HepG2 (cell line): ENCODE results near the gene CDH12. TPM values are rescaled to one million over a fixed set of nuclear protein-coding genes. Genes with fewer than 3 reads are reported as not detected.

Source experiments
- ATAC-seq: fragments of 200-7000 bp; cut with Tn5 transposase; 3 replicates; pipeline ENCODE4 v1.9.1; 2020; ENCODE audit warnings: mild to moderate bottlenecking, moderate library complexity
- BruUV-seq: library from RNA; stranded (reverse); fragments of 400-500 nt; replicated peaks from 2 replicates; lab custom pipeline; 2021; lab: Mats Ljungman, UMichigan
- CTCF ChIA-PET: fragments of 300-600 bp; formaldehyde crosslinking; extraction: SDS; loops from one replicate; lab custom pipeline; 2021; ENCODE audit warnings: low total read pairs, inconsistent platforms, low intra/inter-chr PET ratio; lab: Yijun Ruan, JAX
- POLR2A ChIA-PET: fragments of 350-600 bp; sonication (Branson Sonifier 250); formaldehyde crosslinking; loops from one replicate; lab custom pipeline; 2020; ENCODE audit warnings: antibody characterized with exemption, inconsistent platforms; lab: Yijun Ruan, JAX
- DNase-seq: peaks from one replicate; pipeline ENCODE4 v3.0.0-alpha.2; 2015; ENCODE audit warnings: low spot score
- FAIRE-seq: peaks from 3 replicates; lab custom pipeline; 2011; peaks lifted over from hg19 to GRCh38; lab: Jason Lieb, UNC
- H2AFZ ChIP-seq: one replicate; pipeline ENCODE4 v1.6.1; 2011; ENCODE audit warnings: low read length, inconsistent platforms
- H3K27ac ChIP-seq: fragments of 300-600 bp; 3 replicates; pipeline ENCODE4 v1.8.0; 2011; ENCODE audit warnings: mixed run types, mild to moderate bottlenecking, mixed read lengths, low read length, inconsistent platforms; ENCODE audit not compliant: insufficient read depth; ENCODE audit errors: extremely low read length
- H3K27me3 ChIP-seq, 2 experiments: fragments of 200-600 bp in 1 of 2; 2 replicates in 1 of 2; 3 replicates in 1 of 2; pipeline versions ENCODE4 v1.6.0 to v1.8.0; 2011; ENCODE audit warnings: low read length in 2 of 2, mild to moderate bottlenecking in 2 of 2, moderate library complexity in 2 of 2, inconsistent platforms in 1 of 2; ENCODE audit not compliant: insufficient read depth in 2 of 2, control insufficient read depth in 1 of 2
- H3K36me3 ChIP-seq, 2 experiments: fragments of 200-600 bp in 1 of 2; replicated peaks in 1 of 2; 2 replicates in 1 of 2; 3 replicates in 1 of 2; pipeline versions ENCODE4 v1.5.1 to v1.8.0; 2011; ENCODE audit warnings: low read length in 2 of 2, inconsistent platforms in 1 of 2; ENCODE audit not compliant: insufficient read depth in 2 of 2, control insufficient read depth in 1 of 2
- H3K4me1 ChIP-seq: 2 replicates; pipeline ENCODE4 v1.5.1; 2012; ENCODE audit warnings: low read length, inconsistent platforms; ENCODE audit not compliant: insufficient read depth
- H3K4me2 ChIP-seq: 2 replicates; pipeline ENCODE4 v1.6.0; 2011; ENCODE audit warnings: low read depth, low read length, inconsistent platforms
- H3K4me3 ChIP-seq, 3 experiments: fragments of 200-600 bp in 1 of 3; sonication (generic), shearing (Covaris generic) in 1 of 3; replicated peaks in 1 of 3; 2 replicates each; pipeline ENCODE4 v1.5.1; 2011 to 2016; ENCODE audit warnings: low read length in 3 of 3, inconsistent platforms in 2 of 3, low read depth in 2 of 3, mild to moderate bottlenecking in 2 of 3, control low read depth in 1 of 3, mixed read lengths in 1 of 3; ENCODE audit not compliant: insufficient read depth in 1 of 3
- H3K79me2 ChIP-seq: one replicate; pipeline ENCODE4 v1.6.1; 2011; ENCODE audit warnings: low read length, inconsistent platforms; ENCODE audit not compliant: insufficient read depth
- H3K9ac ChIP-seq: 2 replicates; pipeline ENCODE4 v1.6.0; 2011; ENCODE audit warnings: mild to moderate bottlenecking, low read depth, low read length, inconsistent platforms; ENCODE audit not compliant: insufficient read depth
- H3K9me3 ChIP-seq: 2 replicates; pipeline ENCODE4 v1.5.1; 2012; ENCODE audit warnings: mild to moderate bottlenecking, low read length
- H4K20me1 ChIP-seq: 2 replicates; pipeline ENCODE4 v1.6.0; 2011; ENCODE audit warnings: inconsistent platforms, mild to moderate bottlenecking, low read length, moderate library complexity; ENCODE audit not compliant: insufficient read depth
- PCBP1 ChIP-seq: fragments of 200-400 bp; formaldehyde crosslinking; IDR thresholded peaks from 2 replicates; pipeline ENCODE4 v1.6.1; 2017; ENCODE audit warnings: mild to moderate bottlenecking, low read depth, low read length, borderline replicate concordance
- SIN3B ChIP-seq: fragments of 150-350 bp; IDR thresholded peaks from 2 replicates; pipeline ENCODE4 v1.6.1; 2014; ENCODE audit warnings: low read length
- ZNF644 ChIP-seq: IDR thresholded peaks from 2 replicates; pipeline ENCODE4 v1.6.1; 2016; ENCODE audit warnings: low read depth
- WGBS: methylation state at CpG from one replicate; pipeline ENCODE4 v1.1.6; 2017; ENCODE audit warnings: low lambda C conversion rate; 5-methylcytosine and 5-hydroxymethylcytosine counted together
- in situ Hi-C: cut with HindIII; loops from 2 replicates; pipeline ENCODE4 v1.10.0; 2017; ENCODE audit warnings: low pct_unique_long_range_greater_than_20kb; ENCODE audit not compliant: extremely low pct_ligation_motif_present
- intact Hi-C: fragments of 100-400 bp; cut with micrococcal nuclease; formaldehyde crosslinking; loops from one replicate; pipeline ENCODE4 v1.10.0; 2022; ENCODE audit not compliant: unreplicated experiment
- polyA plus RNA-seq, 8 experiments: library from polyadenylated mRNA; depleted of rRNA in 3 of 8; stranded (reverse) in 7 of 8; unstranded in 1 of 8; fragments of >200 nt; fragmentation: Illumina TruSeq in 4 of 8; extraction: Trizol in 4 of 8; gene quantifications; 2 replicates each; pipeline versions ENCODE4 v1.2.1 to v1.2.3, GENCODE V29; 2011 to 2016; ENCODE audit warnings: low read depth in 4 of 8, missing spikeins in 1 of 8, mixed read lengths in 1 of 8; ENCODE audit not compliant: insufficient read depth in 1 of 8
- total RNA-seq, 5 experiments: library from RNA; depleted of rRNA; stranded (reverse); fragments of >200 nt; fragmentation: Illumina TruSeq; extraction: Trizol; gene quantifications; 2 replicates each; pipeline ENCODE4 v1.2.3, GENCODE V29; 2016; ENCODE audit warnings: low read depth in 1 of 5
- TF ChIP-seq, protein P1 (sequence below): sonication (generic); formaldehyde crosslinking; IDR thresholded peaks from 2 replicates; pipeline ENCODE4 v1.5.0; 2020; ENCODE audit warnings: missing genetic modification reagents, mild to moderate bottlenecking, borderline replicate concordance

CDH12 gene
- total and polyA plus RNA-seq, 2 of the 13 experiments (the other 11 are each of a cell fraction or from before 2014, with no cell fraction given) = not detected

DNA sequence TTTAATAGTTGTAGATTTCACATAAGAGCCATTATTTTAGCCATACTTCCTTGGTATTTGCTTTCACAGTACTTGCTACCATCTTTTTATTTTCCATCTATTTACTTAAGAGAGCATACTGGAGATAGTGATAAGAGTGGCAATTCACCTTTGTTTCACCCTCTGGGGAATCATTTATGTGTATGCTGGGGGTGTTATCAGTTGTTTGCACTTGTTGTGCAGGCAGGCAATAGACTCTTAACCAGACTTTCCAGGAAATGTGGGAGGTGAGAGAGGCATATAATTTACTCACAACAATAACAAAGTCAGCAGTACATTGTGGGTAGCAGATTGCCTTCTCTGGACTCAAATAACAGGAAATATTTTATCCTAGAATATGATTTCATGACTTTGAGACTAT lies 1018.3 kb downstream of the CDH12 start:
- H2AFZ ChIP-seq = no peak overlapping the region
- H3K27ac ChIP-seq = no peak overlapping the region
- no peaks in the 10 kb centered on the region for H3K79me2 ChIP-seq
- H3K4me2 ChIP-seq = no peak overlapping the region
- no peak for ATAC-seq
- TF ChIP-seq PCBP1 = no peak
- TF ChIP-seq, protein P1, sequence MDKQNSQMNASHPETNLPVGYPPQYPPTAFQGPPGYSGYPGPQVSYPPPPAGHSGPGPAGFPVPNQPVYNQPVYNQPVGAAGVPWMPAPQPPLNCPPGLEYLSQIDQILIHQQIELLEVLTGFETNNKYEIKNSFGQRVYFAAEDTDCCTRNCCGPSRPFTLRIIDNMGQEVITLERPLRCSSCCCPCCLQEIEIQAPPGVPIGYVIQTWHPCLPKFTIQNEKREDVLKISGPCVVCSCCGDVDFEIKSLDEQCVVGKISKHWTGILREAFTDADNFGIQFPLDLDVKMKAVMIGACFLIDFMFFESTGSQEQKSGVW (CRISPR knock-in tag) = no peak
- no peak overlapping the region for H3K9ac ChIP-seq
- intact Hi-C loops (no loop called here), in situ Hi-C loops (no loop called here)
- no peaks in the 10 kb centered on the region for H4K20me1 ChIP-seq
- H3K4me1 ChIP-seq = no peaks in the 10 kb centered on the region
- H3K36me3 ChIP-seq = no peaks in the 10 kb centered on the region
- no TSS peak for BruUV-seq
- H3K9me3 ChIP-seq = no peaks in the 10 kb centered on the region
- no peak for FAIRE-seq
- no peak overlapping the region for H3K4me3 ChIP-seq
- ChIA-PET CTCF (no interaction called here), POLR2A (no interaction called here)
- H3K27me3 ChIP-seq = no peaks in the 10 kb centered on the region; a peak in 1 of 5 replicates
- DNase-seq = no peak

DNA sequence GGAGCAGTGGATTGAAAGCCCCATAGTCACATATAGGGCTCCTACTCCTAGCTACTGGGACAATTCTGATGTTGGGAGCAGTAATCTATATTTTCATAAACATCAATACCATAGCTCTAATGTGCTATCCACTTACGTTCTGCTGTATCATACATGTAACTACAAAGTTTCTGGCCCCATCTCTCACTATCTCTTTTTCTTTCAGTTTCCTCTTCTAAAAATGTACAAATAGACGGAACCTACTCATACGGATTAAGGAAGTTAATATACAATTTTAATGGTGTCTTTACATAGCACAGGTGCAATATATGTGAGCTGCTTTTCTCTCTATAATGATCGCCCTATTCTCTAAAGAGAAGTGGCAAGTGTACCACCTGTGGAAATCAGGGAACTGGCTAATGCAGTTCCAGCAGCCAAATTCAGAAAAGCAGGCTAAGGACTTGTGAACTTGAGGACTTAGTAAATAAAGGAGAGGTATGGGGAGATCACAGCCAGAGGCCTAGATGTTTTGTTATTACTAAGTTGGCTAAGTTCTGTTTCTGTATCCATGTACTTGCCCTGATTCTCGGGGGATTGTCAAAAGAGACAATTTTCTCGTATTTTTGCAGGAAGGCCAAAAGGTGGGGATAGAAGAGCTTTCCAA lies 1021.9 kb downstream of the CDH12 start:
- FAIRE-seq = no peak
- Histone ChIP-seq H3K9me3 (no peaks in the 10 kb centered on the region), H3K4me3 (no peak overlapping the region), H3K27ac (no peak overlapping the region), H3K9ac (no peak overlapping the region), H3K79me2 (no peaks in the 10 kb centered on the region), H3K27me3 (no peaks in the 10 kb centered on the region), H4K20me1 (no peaks in the 10 kb centered on the region), H3K4me1 (no peaks in the 10 kb centered on the region)
- CTCF ChIA-PET = no interaction called here
- no peak for ATAC-seq
- WGBS = 9% methylated on average over 6 of the region's 6 CpGs
- intact Hi-C loops = no loop called here
- no TSS peak for BruUV-seq
- POLR2A ChIA-PET = no interaction called here
- in situ Hi-C loops = no loop called here
- TF ChIP-seq SIN3B = no peak
- TF ChIP-seq ZNF644 (CRISPR knock-in tag) = no peak
- TF ChIP-seq, all 625 proteins: peak for 0
- H2AFZ ChIP-seq = no peak overlapping the region
- DNase-seq = no peak
- no peaks in the 10 kb centered on the region for H3K36me3 ChIP-seq
- no peak overlapping the region for H3K4me2 ChIP-seq
